Activated T-cell treated with anti-CD3 and anti-CD28 coated beads, Interleukin-2, amount 50 U/mL, for 4 hours (primary cell): Measurements from ENCODE around the gene SFT2D3. TPM values are rescaled to one million over a fixed set of nuclear protein-coding genes. Genes with fewer than 3 reads are reported as not detected.

Experiments used
- ATAC-seq, 2 donors: fragments of 200-7000 bp; cut with Tn5 transposase; one replicate each; pipeline ENCODE4 v1.10.0; 2021
- DNase-seq: peaks from one replicate; pipeline ENCODE4 v3.0.0-alpha.2; 2020
- H3K27me3 Mint-ChIP-seq: one replicate; pipeline ENCODE4 v1.8.0; 2021; ENCODE audit warnings: low read depth, mixed read lengths
- H3K36me3 Mint-ChIP-seq: one replicate; pipeline ENCODE4 v1.8.0; 2022; ENCODE audit warnings: mixed read lengths; ENCODE audit not compliant: insufficient read depth
- H3K4me1 Mint-ChIP-seq: one replicate; pipeline ENCODE4 v1.8.0; 2021; ENCODE audit warnings: low read depth, mixed read lengths
- H3K4me3 Mint-ChIP-seq: one replicate; pipeline ENCODE4 v1.8.0; 2021; ENCODE audit warnings: mild to moderate bottlenecking, moderate library complexity, mixed read lengths
- H3K9me3 Mint-ChIP-seq: one replicate; pipeline ENCODE4 v1.8.0; 2021; ENCODE audit warnings: mixed read lengths
- total RNA-seq, 3 donors: library from RNA; stranded (reverse); gene quantifications; one replicate each; pipeline ENCODE4 v1.2.1, GENCODE V29; 2021

SFT2D3 gene
- total RNA-seq, 3 donors from 2014 or later, result 6.4 TPM

- DNase-seq (no peak), ATAC-seq (no peak)
- Mint-ChIP-seq H3K27me3 (peaks cover 12% of the 10 kb centered on the region), H3K4me1 (peaks cover 2% of the 10 kb centered on the region), H3K9me3 (no peaks in the 10 kb centered on the region), H3K36me3 (no peaks in the 10 kb centered on the region), H3K4me3 (no peak overlapping the region)
These were observed 18.2 kb upstream of the SFT2D3 start for GRCh38 chr2:127683056-127683455.

DNA sequence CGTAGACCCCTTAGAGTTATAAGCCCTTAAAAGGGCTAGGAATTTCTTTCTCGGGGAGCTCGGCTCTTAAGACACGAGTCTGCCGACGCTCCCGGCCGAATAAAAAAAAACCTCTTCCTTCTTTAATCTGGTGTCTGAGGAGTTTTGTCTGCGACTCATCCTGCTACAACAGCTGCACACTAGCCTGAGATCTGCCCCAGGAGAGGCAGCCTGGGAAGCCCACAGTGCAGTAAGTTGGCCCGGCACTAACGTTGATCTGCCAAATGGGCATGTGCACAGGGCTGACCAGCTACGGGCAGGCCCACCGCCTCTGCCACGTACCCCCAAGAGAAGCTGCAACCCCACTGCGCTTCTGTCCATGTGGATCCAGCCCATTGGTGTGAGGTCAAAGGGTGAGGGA is 17.5 kb upstream of the SFT2D3 start:
- peaks cover 6% of the 10 kb centered on the region for H3K27me3 Mint-ChIP-seq
- no peak overlapping the region for H3K4me3 Mint-ChIP-seq
- ATAC-seq (no peak), DNase-seq (no peak)
- H3K9me3 Mint-ChIP-seq, result no peaks in the 10 kb centered on the region
- no peaks in the 10 kb centered on the region for H3K36me3 Mint-ChIP-seq
- H3K4me1 Mint-ChIP-seq, result peaks cover 2% of the 10 kb centered on the region

- ATAC-seq (no peak), DNase-seq (no peak)
- peaks cover 2% of the 10 kb centered on the region for H3K4me1 Mint-ChIP-seq
- peaks cover 6% of the 10 kb centered on the region for H3K27me3 Mint-ChIP-seq
- H3K36me3 Mint-ChIP-seq, result peaks cover 2% of the 10 kb centered on the region
- H3K9me3 Mint-ChIP-seq, result peaks cover 3% of the 10 kb centered on the region
- H3K4me3 Mint-ChIP-seq, result no peak overlapping the region
These were observed 15.8 kb upstream of the SFT2D3 start for GRCh38 chr2:127685410-127686080.

DNA sequence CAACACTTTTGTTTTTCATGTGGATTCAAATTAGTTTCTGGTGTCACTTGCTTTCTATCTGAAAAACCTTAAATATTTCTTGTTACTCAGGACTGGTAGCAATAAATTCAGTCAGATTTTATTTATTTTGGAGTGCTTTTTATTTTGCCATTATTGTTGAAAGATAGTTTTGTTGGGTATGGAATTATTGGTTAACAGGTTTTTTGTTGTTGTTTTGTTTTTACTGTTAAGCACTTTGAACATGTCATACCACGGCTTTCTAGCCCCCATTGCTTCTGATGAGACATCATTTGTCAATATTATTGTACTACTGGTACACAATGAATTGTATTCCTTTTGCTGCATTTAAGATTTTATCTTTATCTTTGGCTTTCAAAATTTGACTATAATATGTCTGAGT is 12.9 kb upstream of the SFT2D3 start:
- no peak overlapping the region for H3K4me3 Mint-ChIP-seq
- H3K27me3 Mint-ChIP-seq, result peaks cover 6% of the 10 kb centered on the region
- no peaks in the 10 kb centered on the region for H3K4me1 Mint-ChIP-seq
- ATAC-seq (no peak), DNase-seq (no peak)
- peaks cover 17% of the 10 kb centered on the region for H3K9me3 Mint-ChIP-seq
- peaks cover 8% of the 10 kb centered on the region for H3K36me3 Mint-ChIP-seq

- Mint-ChIP-seq H3K27me3 (peaks cover 6% of the 10 kb centered on the region), H3K9me3 (peaks cover 17% of the 10 kb centered on the region), H3K4me3 (no peak overlapping the region), H3K4me1 (no peaks in the 10 kb centered on the region), H3K36me3 (peaks cover 8% of the 10 kb centered on the region)
- DNase-seq, result no peak
- no peak for ATAC-seq
These were observed 10.6 kb upstream of the SFT2D3 start for GRCh38 chr2:127690696-127691095.

GRCh38 chr2:127694986-127695385 is 6.3 kb upstream of the SFT2D3 start:
- Mint-ChIP-seq H3K9me3 (peaks cover 16% of the 10 kb centered on the region), H3K4me1 (no peaks in the 10 kb centered on the region), H3K36me3 (peaks cover 7% of the 10 kb centered on the region), H3K4me3 (no peak overlapping the region), H3K27me3 (peaks cover 2% of the 10 kb centered on the region)
- ATAC-seq (no peak), DNase-seq (no peak)

DNA sequence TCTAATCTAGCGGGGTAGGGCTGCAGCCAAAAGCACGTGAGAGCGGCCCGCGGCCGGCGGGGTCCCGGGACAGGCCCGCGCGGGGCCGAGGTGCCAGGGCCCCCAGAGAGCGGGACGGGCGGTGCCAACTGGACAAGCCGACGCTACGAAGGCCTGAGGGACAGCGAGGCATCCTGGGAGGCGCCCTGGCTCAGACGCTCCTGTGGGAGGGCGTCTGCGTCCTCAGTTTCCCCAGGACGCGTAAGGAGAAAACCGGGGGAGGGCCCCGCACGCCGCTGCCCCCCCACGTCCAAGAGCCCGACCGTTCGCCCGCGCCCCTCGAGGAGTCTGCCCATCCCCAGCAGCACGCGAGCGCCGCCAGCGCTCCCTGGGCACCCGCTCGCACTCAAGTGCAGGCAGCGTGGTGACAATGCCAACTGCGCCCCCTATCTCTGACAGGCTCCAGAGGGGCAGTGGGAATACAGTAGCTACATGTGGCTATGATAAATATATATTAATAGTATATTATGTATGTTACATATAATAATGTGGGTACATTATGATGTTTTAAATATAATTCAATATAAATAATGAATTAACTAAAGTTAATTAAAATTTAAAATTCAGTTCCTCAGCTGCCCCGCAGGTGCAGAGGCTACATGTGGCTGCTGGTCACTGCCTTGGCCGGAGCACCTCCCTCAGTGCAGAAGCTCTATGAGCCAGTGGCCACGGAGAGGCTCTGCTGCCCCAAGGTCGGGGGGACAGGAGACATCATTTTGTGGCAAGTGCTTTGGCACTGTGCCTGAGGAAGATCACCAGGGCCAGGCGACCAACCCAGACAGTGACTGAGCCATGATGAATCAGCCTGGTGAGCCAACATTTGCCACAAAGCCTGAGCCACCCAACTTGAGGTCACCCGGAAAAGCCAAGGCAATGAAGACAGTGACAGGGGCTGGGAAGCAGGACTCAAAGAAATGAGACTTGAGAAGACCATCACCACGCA is 5.5 kb upstream of the SFT2D3 start:
- H3K4me3 Mint-ChIP-seq, result no peak overlapping the region

GRCh38 chr2:127697482-127698180 is 3.7 kb upstream of the SFT2D3 start:
- ATAC-seq, result no peak
- Mint-ChIP-seq H3K27me3 (peaks cover 2% of the 10 kb centered on the region), H3K4me1 (peaks cover 13% of the 10 kb centered on the region), H3K9me3 (no peaks in the 10 kb centered on the region), H3K36me3 (peaks cover 3% of the 10 kb centered on the region), H3K4me3 (no peak overlapping the region)
- no peak for DNase-seq

More for the DNA sequence above, 5.5 kb upstream of the SFT2D3 start:
- Mint-ChIP-seq H3K9me3 (peaks cover 13% of the 10 kb centered on the region), H3K36me3 (peaks cover 6% of the 10 kb centered on the region), H3K4me1 (peaks cover 8% of the 10 kb centered on the region), H3K27me3 (peaks cover 2% of the 10 kb centered on the region)
- peak in 1 of 2 donors; percentile 81 for ATAC-seq
- no peak for DNase-seq

GRCh38 chr2:127698553-127699355 is 2.5 kb upstream of the SFT2D3 start:
- ATAC-seq, result no peak
- Mint-ChIP-seq H3K9me3 (no peaks in the 10 kb centered on the region), H3K27me3 (peaks cover 2% of the 10 kb centered on the region), H3K36me3 (peaks cover 5% of the 10 kb centered on the region), H3K4me3 (no peak overlapping the region), H3K4me1 (peaks cover 22% of the 10 kb centered on the region)
- DNase-seq, result no peak

GRCh38 chr2:127700527-127701192 is 637 bp upstream of the SFT2D3 start:
- H3K27me3 Mint-ChIP-seq, result peaks cover 2% of the 10 kb centered on the region
- H3K36me3 Mint-ChIP-seq, result peaks cover 17% of the 10 kb centered on the region
- H3K9me3 Mint-ChIP-seq, result no peaks in the 10 kb centered on the region
- H3K4me3 Mint-ChIP-seq, result peak overlapping the region; percentile 92
- H3K4me1 Mint-ChIP-seq, result peaks cover 38% of the 10 kb centered on the region
- DNase-seq, result no peak
- peak in 1 of 2 donors; percentile 0 for ATAC-seq

- DNase-seq (peak; percentile 76), ATAC-seq (peak; percentile 79 to 83)
- Mint-ChIP-seq H3K4me3 (peak overlapping the region; percentile 92), H3K4me1 (peaks cover 41% of the 10 kb centered on the region), H3K36me3 (peaks cover 24% of the 10 kb centered on the region), H3K27me3 (peaks cover under 1% of the 10 kb centered on the region), H3K9me3 (no peaks in the 10 kb centered on the region)
These were observed 526 bp downstream of the SFT2D3 start for GRCh38 chr2:127701651-127702394.

- H3K36me3 Mint-ChIP-seq, result peaks cover 27% of the 10 kb centered on the region
- H3K4me1 Mint-ChIP-seq, result peaks cover 41% of the 10 kb centered on the region
- ATAC-seq (no peak), DNase-seq (no peak)
- peak overlapping the region; percentile 85 for H3K4me3 Mint-ChIP-seq
- H3K27me3 Mint-ChIP-seq, result no peaks in the 10 kb centered on the region
- H3K9me3 Mint-ChIP-seq, result no peaks in the 10 kb centered on the region
These were observed 1.2 kb downstream of the SFT2D3 start for GRCh38 chr2:127702395-127703009.
